Upper lobe of right lung (tissue), 1 donor: ENCODE data around the gene SHB. TPM values are rescaled to one million over a fixed set of nuclear protein-coding genes. Genes with fewer than 3 reads are reported as not detected.
"Not testable (repeated sequence)": the region's sequence is repeated elsewhere in the genome, so short reads cannot be mapped to it uniquely, and the experiment has no call there.

Experiments
- ATAC-seq: fragments of 200-7000 bp; cut with Tn5 transposase; one replicate; pipeline ENCODE4 v1.9.1; 2020; ENCODE audit warnings: mild to moderate bottlenecking, moderate library complexity
- DNase-seq: peaks from one replicate; pipeline ENCODE4 v3.0.0-alpha.2; 2020
- H3K27ac ChIP-seq: fragments of 200-600 bp; one replicate; pipeline ENCODE4 v1.8.0; 2022
- H3K27me3 ChIP-seq: fragments of 200-600 bp; one replicate; pipeline ENCODE4 v1.8.0; 2022; ENCODE audit warnings: mild to moderate bottlenecking
- H3K36me3 ChIP-seq: fragments of 200-600 bp; one replicate; pipeline ENCODE4 v1.8.0; 2022
- H3K4me1 ChIP-seq: fragments of 200-600 bp; one replicate; pipeline ENCODE4 v1.8.0; 2022
- H3K4me3 ChIP-seq: fragments of 200-600 bp; one replicate; pipeline ENCODE4 v1.8.0; 2022; ENCODE audit warnings: mild to moderate bottlenecking
- H3K9me3 ChIP-seq: fragments of 200-600 bp; one replicate; pipeline ENCODE4 v1.8.0; 2022
- intact Hi-C: fragments of 100-400 bp; cut with DNase I; formaldehyde crosslinking; loops from one replicate; pipeline ENCODE4 v1.11.0; 2022
- total RNA-seq: library from RNA; stranded (reverse); fragmentation: NEBNext Ultra II Directional; extraction: Animal tissue kit (Norgen Biotek cat#: 25700); gene quantifications from one replicate; pipeline ENCODE4 v1.2.1, GENCODE V29; 2021
- TF ChIP-seq, protein P1 (sequence below): fragments of 200-600 bp; IDR thresholded peaks from one replicate; pipeline ENCODE4 v1.8.0; 2022; ENCODE audit warnings: antibody characterized with exemption
- donor health status: DM: no; HTN: yes; CAD: no; lungs with severe emphysema.

Gene SHB
- total RNA-seq, 1 donor from 2014 or later, result 33.4 TPM

DNA sequence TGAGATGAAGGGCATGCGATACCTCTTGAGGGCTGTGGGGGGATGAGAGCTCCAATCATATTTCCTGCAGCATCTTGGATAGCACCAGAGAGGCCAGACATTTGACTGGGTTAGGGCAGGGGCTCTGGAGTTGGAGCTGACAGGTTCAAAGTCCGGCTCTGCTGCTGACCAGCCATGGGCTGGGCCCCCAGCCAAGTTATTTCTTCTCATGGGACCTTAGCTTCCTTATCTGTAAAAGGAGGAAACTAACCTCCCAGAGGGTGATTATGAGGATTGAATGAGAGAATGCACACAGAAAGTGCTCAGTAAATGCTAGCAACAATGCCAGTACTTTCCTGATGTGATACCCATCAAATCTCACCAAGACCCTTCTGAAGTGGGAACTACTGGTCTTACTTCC lies 99.9 kb downstream of the SHB start:
- H3K27ac ChIP-seq, result no peak overlapping the region
- ATAC-seq, result no peak
- TF ChIP-seq, protein P1, sequence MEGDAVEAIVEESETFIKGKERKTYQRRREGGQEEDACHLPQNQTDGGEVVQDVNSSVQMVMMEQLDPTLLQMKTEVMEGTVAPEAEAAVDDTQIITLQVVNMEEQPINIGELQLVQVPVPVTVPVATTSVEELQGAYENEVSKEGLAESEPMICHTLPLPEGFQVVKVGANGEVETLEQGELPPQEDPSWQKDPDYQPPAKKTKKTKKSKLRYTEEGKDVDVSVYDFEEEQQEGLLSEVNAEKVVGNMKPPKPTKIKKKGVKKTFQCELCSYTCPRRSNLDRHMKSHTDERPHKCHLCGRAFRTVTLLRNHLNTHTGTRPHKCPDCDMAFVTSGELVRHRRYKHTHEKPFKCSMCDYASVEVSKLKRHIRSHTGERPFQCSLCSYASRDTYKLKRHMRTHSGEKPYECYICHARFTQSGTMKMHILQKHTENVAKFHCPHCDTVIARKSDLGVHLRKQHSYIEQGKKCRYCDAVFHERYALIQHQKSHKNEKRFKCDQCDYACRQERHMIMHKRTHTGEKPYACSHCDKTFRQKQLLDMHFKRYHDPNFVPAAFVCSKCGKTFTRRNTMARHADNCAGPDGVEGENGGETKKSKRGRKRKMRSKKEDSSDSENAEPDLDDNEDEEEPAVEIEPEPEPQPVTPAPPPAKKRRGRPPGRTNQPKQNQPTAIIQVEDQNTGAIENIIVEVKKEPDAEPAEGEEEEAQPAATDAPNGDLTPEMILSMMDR, result no peak

DNA sequence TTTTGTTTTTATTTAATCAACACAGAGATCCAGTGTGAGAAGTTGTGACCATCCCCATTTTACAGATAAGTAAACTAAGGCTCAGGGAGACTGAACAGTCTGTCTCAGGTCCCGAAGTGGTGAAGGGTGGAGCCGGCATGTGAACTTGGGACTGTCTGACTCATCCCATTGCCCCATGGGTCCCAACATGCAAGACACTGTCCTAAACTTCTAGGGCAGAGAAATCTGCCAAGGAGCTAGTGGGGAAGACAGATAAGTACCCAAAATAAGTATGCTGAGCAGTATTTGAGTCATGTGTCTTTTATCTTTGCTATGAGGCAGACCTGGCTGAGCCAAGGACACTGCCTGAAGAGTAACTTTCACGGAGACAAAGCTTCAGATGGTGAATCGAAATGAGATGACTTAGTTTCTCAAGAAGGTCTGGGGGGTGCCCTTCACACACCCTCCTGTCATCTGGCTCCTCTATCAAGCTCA lies 100.8 kb downstream of the SHB start:
- no peak for ATAC-seq
- no peak overlapping the region for H3K4me3 ChIP-seq
- peaks cover 4% of the 10 kb centered on the region for H3K36me3 ChIP-seq
- H3K9me3 ChIP-seq, result no peaks in the 10 kb centered on the region
- H3K27ac ChIP-seq, result no peak overlapping the region
- TF ChIP-seq, protein P1, result no peak
- H3K4me1 ChIP-seq, result peaks cover 50% of the 10 kb centered on the region
- intact Hi-C loops, result no loop called here
- DNase-seq, result peak; percentile 48
- no peaks in the 10 kb centered on the region for H3K27me3 ChIP-seq

More for the DNA sequence above, 99.9 kb downstream of the SHB start:
- intact Hi-C loops, result no loop called here
- H3K27me3 ChIP-seq, result no peaks in the 10 kb centered on the region
- H3K4me3 ChIP-seq, result no peak overlapping the region
- DNase-seq, result peak; percentile 63
- H3K36me3 ChIP-seq, result peaks cover 13% of the 10 kb centered on the region
- H3K9me3 ChIP-seq, result no peaks in the 10 kb centered on the region
- H3K4me1 ChIP-seq, result peaks cover 46% of the 10 kb centered on the region

DNA sequence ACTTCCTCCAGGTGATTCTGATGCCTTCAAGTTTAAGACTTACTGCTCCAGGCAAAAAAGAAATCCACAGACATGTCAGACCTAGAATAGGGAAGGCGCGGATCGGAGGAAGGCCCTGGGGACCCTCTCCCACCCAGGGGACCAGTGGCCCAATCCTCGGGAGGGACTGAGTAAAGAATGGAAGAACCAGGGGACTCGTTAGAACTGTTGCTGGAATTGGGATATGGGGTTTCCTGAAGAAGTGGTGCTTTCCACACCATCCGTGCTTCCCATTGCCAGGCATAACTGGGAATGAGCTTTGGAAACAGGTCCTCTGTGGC lies 101.3 kb downstream of the SHB start:
- peaks cover 54% of the 10 kb centered on the region for H3K4me1 ChIP-seq

DNA sequence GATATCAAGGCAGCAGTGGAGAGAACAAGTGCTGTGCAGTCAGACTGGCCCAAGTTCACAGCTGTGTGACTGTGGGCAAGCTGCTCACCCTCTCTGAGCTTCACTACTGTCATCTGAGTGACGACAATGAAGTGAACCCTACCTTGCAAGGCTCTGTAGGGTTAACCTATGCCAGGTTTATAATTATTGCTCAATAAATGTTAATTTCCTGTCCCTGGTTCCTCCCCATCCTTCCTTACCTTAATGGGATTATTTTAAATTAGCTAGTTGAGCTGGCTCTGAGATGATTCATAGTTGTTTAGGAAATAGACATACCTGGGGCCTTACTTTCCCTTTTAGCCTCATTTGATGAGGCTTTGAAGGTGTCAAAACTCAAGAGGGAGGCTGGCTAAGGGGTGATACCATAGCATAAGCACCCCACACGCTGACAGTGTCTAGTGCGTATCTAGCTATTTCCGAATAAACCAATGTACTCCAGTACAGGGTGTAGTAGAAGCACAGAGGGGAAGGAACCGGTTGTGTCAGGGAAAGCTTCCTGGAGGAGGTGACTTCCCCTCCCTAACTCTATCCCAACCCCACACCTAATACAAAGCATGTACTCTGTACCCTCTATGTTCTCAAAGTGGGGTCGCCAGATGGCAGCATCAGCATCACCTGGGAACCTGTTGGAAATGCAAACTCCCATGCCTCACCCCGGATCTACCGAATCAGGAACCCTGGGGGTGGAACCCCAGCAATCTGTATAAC lies 101.8 kb downstream of the SHB start:
- Histone ChIP-seq H3K4me3 (no peak overlapping the region), H3K27me3 (no peaks in the 10 kb centered on the region), H3K36me3 (no peaks in the 10 kb centered on the region), H3K4me1 (peaks cover 54% of the 10 kb centered on the region), H3K9me3 (no peaks in the 10 kb centered on the region), H3K27ac (peak overlapping the region; percentile 81)
- DNase-seq (no peak), ATAC-seq (no peak)
- TF ChIP-seq, protein P1, result no peak
- intact Hi-C loops, result no loop called here

More for the DNA sequence above, 101.3 kb downstream of the SHB start:
- no peaks in the 10 kb centered on the region for H3K36me3 ChIP-seq
- H3K27ac ChIP-seq, result no peak overlapping the region
- no peaks in the 10 kb centered on the region for H3K27me3 ChIP-seq
- ATAC-seq (no peak), DNase-seq (no peak)
- no peaks in the 10 kb centered on the region for H3K9me3 ChIP-seq
- TF ChIP-seq, protein P1, result no peak
- intact Hi-C loops, result no loop called here
- H3K4me3 ChIP-seq, result no peak overlapping the region

DNA sequence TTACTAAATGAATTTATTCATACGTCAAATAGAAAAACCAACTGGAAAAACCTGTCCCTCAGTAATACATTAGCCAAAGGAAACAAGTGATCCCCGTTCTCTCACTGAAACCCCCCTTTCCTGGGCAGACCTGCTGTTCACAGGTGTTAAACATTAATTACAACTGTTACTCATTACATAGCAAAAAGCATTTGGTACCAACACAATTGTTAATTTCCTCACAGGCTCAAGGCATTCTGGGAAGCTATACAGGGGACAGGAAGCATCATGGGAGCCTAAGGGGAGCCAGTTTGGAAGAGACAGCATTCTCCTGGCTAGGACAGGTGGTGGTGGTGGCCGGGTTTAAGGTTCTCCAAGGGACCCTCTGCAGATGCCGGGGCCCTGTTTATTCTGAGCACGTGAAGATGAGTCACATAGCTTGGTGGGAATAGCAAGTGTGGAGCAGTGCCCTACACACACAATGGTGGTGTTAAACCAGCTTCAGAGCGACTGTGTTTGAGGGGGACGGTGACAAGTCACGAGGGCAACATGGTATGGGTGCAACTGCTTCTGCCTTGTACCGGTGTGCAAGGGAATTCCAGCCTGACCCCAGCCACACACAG lies 102.5 kb downstream of the SHB start:
- peaks cover 54% of the 10 kb centered on the region for H3K4me1 ChIP-seq
- ATAC-seq, result peak; percentile 42

GRCh38 chr9:37965676-37966345 lies 103.2 kb downstream of the SHB start:
- H3K4me3 ChIP-seq, H3K27me3 ChIP-seq, H3K9me3 ChIP-seq, H3K36me3 ChIP-seq, intact Hi-C loops, ATAC-seq: not testable (repeated sequence)
- peak; percentile 39 for DNase-seq
- H3K27ac ChIP-seq, result peak overlapping the region; percentile 81
- peaks cover 54% of the 10 kb centered on the region for H3K4me1 ChIP-seq

More for the DNA sequence above, 102.5 kb downstream of the SHB start:
- Histone ChIP-seq H3K4me3 (no peak overlapping the region), H3K9me3 (no peaks in the 10 kb centered on the region), H3K36me3 (no peaks in the 10 kb centered on the region), H3K27ac (peak overlapping the region; percentile 81), H3K27me3 (no peaks in the 10 kb centered on the region)
- TF ChIP-seq, protein P1, result no peak
- DNase-seq, result peak; percentile 49
- intact Hi-C loops, result no loop called here
